ENCODE data around the gene ZNF501. TPM values are rescaled to one million over a fixed set of nuclear protein-coding genes. Genes with fewer than 3 reads are reported as not detected.
A peak's percentile ranks its signal among the peaks of the same experiment; 100 is the strongest.

ZNF501 gene
- total RNA-seq, 6 experiments from 2014 or later = 1.0 to 2.0 (median 1.7) TPM

DNA sequence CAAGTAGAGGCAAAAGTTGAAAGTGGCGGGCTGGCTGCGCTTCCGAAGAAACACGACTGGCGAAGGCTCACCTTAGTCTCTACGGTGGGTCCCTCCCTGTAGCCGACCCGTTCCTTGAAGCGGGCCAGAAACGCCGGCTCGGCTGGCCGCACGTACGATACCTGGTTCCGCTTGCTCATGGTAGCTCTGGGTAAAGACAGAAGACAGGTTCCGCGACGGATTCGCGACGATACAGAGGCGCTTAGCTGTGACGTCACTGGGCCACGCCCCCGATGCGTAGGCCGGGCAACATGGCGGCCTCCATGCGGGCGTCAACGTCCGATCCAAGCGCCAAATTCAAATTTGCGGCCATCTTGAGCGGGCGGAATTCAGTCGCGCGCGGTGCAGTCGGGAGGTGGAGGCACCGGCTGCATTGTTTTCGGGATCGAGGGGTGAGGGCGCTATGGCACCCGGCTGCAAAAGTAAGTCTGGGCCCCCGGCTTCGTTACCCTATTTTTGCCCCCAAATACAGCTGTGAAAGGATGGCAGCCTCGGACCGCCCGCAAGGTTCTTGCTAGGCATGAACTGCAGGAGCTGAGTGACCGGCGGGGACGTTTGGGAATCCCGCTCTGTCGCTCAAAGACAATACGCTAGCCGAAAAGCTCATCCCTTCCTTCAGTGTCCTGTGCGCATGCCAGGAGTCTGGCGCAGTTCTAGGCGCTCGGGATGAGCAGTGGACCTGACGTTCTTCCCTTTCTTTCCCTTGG is 32.2 kb downstream of the ZNF501 start, which contains the start of the genes KIAA1143 and KIF15:
Gene KIAA1143, minus strand, starts transcription at position 196 of the 746 bp plus-strand sequence. Its CDS starts 17 bp downstream, at position 179.
Gene KIF15, plus strand, starts transcription at position 371 of the 746 bp plus-strand sequence. Its CDS starts 72 bp downstream, at position 443.
- peaks cover 3% of the 10 kb centered on the region; the same call in 1 of the 2 replicates for H3K27me3 Mint-ChIP-seq (ENCODE audit: insufficient read depth)
- H3K9me3 Mint-ChIP-seq = peaks cover 42% of the 10 kb centered on the region
- peak; percentile 91 for DNase-seq
- peak; percentile 34; the same call in 1 of the 2 replicates for TF ChIP-seq CTCF (IDR thresholded peaks at IDR 0.05)
- H3K27ac Mint-ChIP-seq = peak within 1 kb of the TSS; percentile 77
- peak within 1 kb of the TSS; percentile 92 for H3K4me3 Mint-ChIP-seq
- H3K36me3 Mint-ChIP-seq (ENCODE audit: low read depth) = peaks cover 55% of the 10 kb centered on the region
- H3K4me1 Mint-ChIP-seq (ENCODE audit: low read depth) = peaks cover 11% of the 10 kb centered on the region

DNA sequence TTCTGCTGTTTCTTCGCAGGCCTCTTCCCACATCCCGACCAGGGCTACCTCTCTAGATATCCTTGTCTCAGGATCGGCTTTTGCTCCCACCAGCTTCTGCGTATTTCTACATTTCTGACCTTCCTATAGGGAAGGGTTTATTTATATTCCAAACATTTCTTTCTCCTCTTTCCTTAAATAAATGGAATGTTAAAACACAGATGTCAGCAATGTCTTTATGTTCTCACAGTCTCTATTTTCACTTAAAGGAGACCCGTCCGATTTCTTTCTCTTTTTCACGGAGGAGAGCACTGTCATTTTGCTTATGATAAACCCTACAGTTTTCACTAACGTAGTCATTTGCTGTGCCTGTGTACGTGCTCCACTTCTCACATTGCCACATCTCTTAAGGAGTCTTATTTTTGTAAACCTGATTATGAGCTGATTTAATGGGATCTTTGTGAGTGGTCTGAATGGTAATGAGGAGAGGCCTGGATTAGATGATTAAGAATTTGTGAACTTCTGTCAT is 32.8 kb downstream of the ZNF501 start:
- peak overlapping the region; percentile 92 for H3K4me3 Mint-ChIP-seq
- H3K36me3 Mint-ChIP-seq (ENCODE audit: low read depth) = peaks cover 53% of the 10 kb centered on the region
- no peak for TF ChIP-seq CTCF (IDR thresholded peaks at IDR 0.05)
- H3K27ac Mint-ChIP-seq = peak overlapping the region; percentile 77
- peaks cover 3% of the 10 kb centered on the region; the same call in 1 of the 2 replicates for H3K27me3 Mint-ChIP-seq (ENCODE audit: insufficient read depth)
- DNase-seq = peak; percentile 4
- H3K4me1 Mint-ChIP-seq (ENCODE audit: low read depth) = peaks cover 11% of the 10 kb centered on the region
- peaks cover 40% of the 10 kb centered on the region for H3K9me3 Mint-ChIP-seq

GRCh38 chr3:44762690-44763089 is 33.3 kb downstream of the ZNF501 start:
- Mint-ChIP-seq H3K9me3 (peaks cover 39% of the 10 kb centered on the region), H3K27me3 (ENCODE audit: insufficient read depth) (peaks cover 3% of the 10 kb centered on the region; the same call in 1 of the 2 replicates), H3K36me3 (ENCODE audit: low read depth) (peaks cover 53% of the 10 kb centered on the region), H3K4me3 (peak overlapping the region; percentile 92), H3K27ac (peak overlapping the region; percentile 77), H3K4me1 (ENCODE audit: low read depth) (peaks cover 11% of the 10 kb centered on the region)
- DNase-seq = no peak
- no peak for TF ChIP-seq CTCF (IDR thresholded peaks at IDR 0.05)

DNA sequence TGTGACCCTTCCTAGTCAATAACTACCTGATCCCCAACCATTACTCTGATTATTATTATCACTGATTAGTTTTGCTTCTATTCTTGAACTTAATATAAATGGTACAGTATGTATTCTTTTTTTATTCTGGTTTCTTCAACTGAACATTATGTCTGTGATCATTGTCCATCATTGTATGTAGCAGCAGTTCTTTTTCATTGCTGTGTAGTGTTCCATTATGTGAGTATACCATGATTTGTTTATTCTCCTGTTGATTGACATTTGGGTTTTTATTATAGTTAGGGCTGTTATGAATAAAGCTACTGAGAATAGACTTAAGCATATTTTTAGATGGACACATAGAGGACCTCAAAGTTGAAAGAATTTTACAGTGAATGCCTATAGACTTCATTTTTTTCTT is 34.8 kb downstream of the ZNF501 start:
- H3K36me3 Mint-ChIP-seq (ENCODE audit: low read depth) = peaks cover 52% of the 10 kb centered on the region
- no peak overlapping the region for H3K27ac Mint-ChIP-seq
- no peak for DNase-seq
- H3K27me3 Mint-ChIP-seq (ENCODE audit: insufficient read depth) = peaks cover 3% of the 10 kb centered on the region; the same call in 1 of the 2 replicates
- H3K4me3 Mint-ChIP-seq = no peak overlapping the region
- TF ChIP-seq CTCF (IDR thresholded peaks at IDR 0.05) = no peak
- H3K9me3 Mint-ChIP-seq = peaks cover 33% of the 10 kb centered on the region
- peaks cover 11% of the 10 kb centered on the region for H3K4me1 Mint-ChIP-seq (ENCODE audit: low read depth)

DNA sequence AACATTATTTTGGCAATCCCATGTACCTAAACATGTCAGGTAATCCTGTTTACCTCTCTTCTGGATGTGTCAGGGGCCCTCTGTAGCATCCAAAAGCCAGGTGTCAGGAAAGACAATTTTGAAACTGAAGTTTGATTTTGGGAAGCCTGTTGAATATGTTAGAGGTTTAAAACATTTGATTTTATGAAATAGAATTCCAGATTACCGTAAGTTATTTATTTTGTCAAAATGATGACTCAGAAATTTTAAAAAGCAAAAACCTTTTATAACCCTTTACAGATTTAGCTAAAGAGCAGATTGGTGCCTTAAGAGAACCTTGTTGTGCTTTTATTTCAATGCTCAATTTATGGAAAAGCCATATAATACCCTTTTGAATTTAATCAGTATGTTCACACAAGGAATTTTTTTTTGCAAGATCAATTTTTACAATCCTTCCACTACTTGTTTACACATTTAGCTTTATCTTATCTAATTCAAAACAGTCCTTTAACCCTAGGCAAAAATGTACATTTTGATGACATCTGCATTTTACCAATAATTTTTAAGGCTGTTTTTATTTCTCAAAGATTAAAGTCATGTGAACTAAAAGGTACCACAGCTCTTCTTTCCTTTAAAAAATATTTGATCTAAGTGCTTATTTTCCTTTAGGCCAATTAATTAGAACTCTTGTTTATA is 42.1 kb downstream of the ZNF501 start:
- H3K27ac Mint-ChIP-seq = no peak overlapping the region
- H3K4me1 Mint-ChIP-seq (ENCODE audit: low read depth) = no peaks in the 10 kb centered on the region
- DNase-seq = no peak
- H3K4me3 Mint-ChIP-seq = no peak overlapping the region
- H3K27me3 Mint-ChIP-seq (ENCODE audit: insufficient read depth) = no peaks in the 10 kb centered on the region
- H3K9me3 Mint-ChIP-seq = peaks cover 51% of the 10 kb centered on the region
- peaks cover 74% of the 10 kb centered on the region for H3K36me3 Mint-ChIP-seq (ENCODE audit: low read depth)
- no peak for TF ChIP-seq CTCF (IDR thresholded peaks at IDR 0.05)

Measured in HFFc6 (cell line).